GM10248 (cell line): Measurements from ENCODE around the gene MAP2.

ENCODE experiments used
- CTCF ChIA-PET: fragments of 300-600 bp; sonication (Branson Sonifier 250); formaldehyde crosslinking; extraction: SDS; loops from one replicate; lab custom pipeline; 2021; ENCODE audit warnings: antibody characterized with exemption; lab: Yijun Ruan, JAX
- POLR2A ChIA-PET: fragments of 350-650 bp; sonication (Branson Sonifier 250); formaldehyde crosslinking; extraction: SDS; loops from one replicate; lab custom pipeline; 2020; ENCODE audit warnings: antibody characterized with exemption; lab: Yijun Ruan, JAX
- DNase-seq: peaks from one replicate; pipeline ENCODE4 v3.0.0; 2012; ENCODE audit errors: extremely low spot score
- CTCF ChIP-seq: IDR thresholded peaks from 2 replicates; pipeline ENCODE4 v1.5.1; 2012; ENCODE audit warnings: mild to moderate bottlenecking, low read depth; ENCODE audit errors: extremely low read depth, missing control alignments, control extremely low read depth

MAP2 gene

GRCh38 chr2:209662021-209662420 lies 238.2 kb downstream of the MAP2 start:
- no peak for DNase-seq
- no peak for TF ChIP-seq CTCF
- POLR2A ChIA-PET: no interaction called here
- CTCF ChIA-PET: interaction anchor here (0.9 to 1.5 kb wide), 3 partner anchors 10 to 59 kb away, joined by 3 read pairs; no protein-coding TSS in a partner anchor

- no peak for DNase-seq
- ChIA-PET CTCF (interaction anchor here (1.1 kb wide), 1 partner anchor 15 kb away, joined by 3 read pairs; no protein-coding TSS in a partner anchor), POLR2A (no interaction called here)
- no peak for TF ChIP-seq CTCF
These were observed 239.3 kb downstream of the MAP2 start for GRCh38 chr2:209663139-209663538.

GRCh38 chr2:209663656-209664055 lies 239.8 kb downstream of the MAP2 start:
- no peak for DNase-seq
- TF ChIP-seq CTCF: no peak
- ChIA-PET POLR2A (no interaction called here), CTCF (interaction anchor here (1.1 to 1.4 kb wide), 2 partner anchors 9 to 15 kb away, joined by 3 read pairs; no protein-coding TSS in a partner anchor)

- no peak for TF ChIP-seq CTCF
- CTCF ChIA-PET: no interaction called here
- POLR2A ChIA-PET: no interaction called here
- DNase-seq: no peak
These were observed 242.4 kb downstream of the MAP2 start for GRCh38 chr2:209666296-209666695.

- no peak for DNase-seq
- ChIA-PET POLR2A (no interaction called here), CTCF (interaction anchor here (1.2 kb wide), 1 partner anchor 236 kb away, joined by 3 read pairs; no protein-coding TSS in a partner anchor)
- TF ChIP-seq CTCF: no peak
These were observed 247.3 kb downstream of the MAP2 start for GRCh38 chr2:209671020-209671680.

- no peak for TF ChIP-seq CTCF
- no peak for DNase-seq
- ChIA-PET POLR2A (no interaction called here), CTCF (no interaction called here)
These were observed 250.0 kb downstream of the MAP2 start for GRCh38 chr2:209673811-209674210.
